Naive thymus-derived CD4-positive, alpha-beta T cell (primary cell): Measurements from ENCODE around the gene PLEKHO2. TPM values are rescaled to one million over a fixed set of nuclear protein-coding genes. Genes with fewer than 3 reads are reported as not detected.
"Not testable (repeated sequence)": the region's sequence is repeated elsewhere in the genome, so short reads cannot be mapped to it uniquely, and the experiment has no call there.

Experiments used
- ATAC-seq: fragments of 150-1000 bp; cut with Tn5 transposase; 2 replicates; pipeline ENCODE4 v1.10.0; 2021; ENCODE audit warnings: mild to moderate bottlenecking, moderate library complexity
- CTCF ChIA-PET: fragments of 350-600 bp; sonication (Branson Sonifier 250); formaldehyde crosslinking; loops from one replicate; lab custom pipeline; 2021; ENCODE audit warnings: antibody characterized with exemption; lab: Charles Lee
- POLR2A ChIA-PET: fragments of 350-600 bp; sonication (Branson Sonifier 250); formaldehyde crosslinking; loops from one replicate; lab custom pipeline; 2021; ENCODE audit warnings: antibody characterized with exemption, inconsistent platforms; lab: Charles Lee
- DNase-seq, 9 donors: peaks; one replicate each; pipeline versions ENCODE4 v3.0.0 to v3.0.0-alpha.2; 2020 to 2022; ENCODE audit warnings: mixed read lengths in 1 of 9
- H3K27ac ChIP-seq: one replicate; pipeline ENCODE4 v1.7.0; 2013; ENCODE audit warnings: mild to moderate bottlenecking, low read depth, low read length, moderate library complexity
- H3K27me3 ChIP-seq, 2 donors: one replicate each; pipeline ENCODE4 v1.7.0; 2013; ENCODE audit warnings: low read length in 2 of 2, mild to moderate bottlenecking in 2 of 2, moderate library complexity in 2 of 2; ENCODE audit not compliant: control insufficient read depth in 2 of 2, insufficient read depth in 2 of 2
- H3K36me3 ChIP-seq, 3 experiments: 1 replicate in 2 of 3; 2 replicates in 1 of 3; pipeline ENCODE4 v1.7.0; 2013; ENCODE audit warnings: low read length in 3 of 3, mild to moderate bottlenecking in 3 of 3, moderate library complexity in 1 of 3; ENCODE audit not compliant: insufficient read depth in 3 of 3, control insufficient read depth in 2 of 3
- H3K4me1 ChIP-seq, 2 donors: one replicate each; pipeline ENCODE4 v1.7.0; 2013; ENCODE audit warnings: low read length in 2 of 2, mild to moderate bottlenecking in 2 of 2, moderate library complexity in 1 of 2; ENCODE audit not compliant: control insufficient read depth in 2 of 2, insufficient read depth in 2 of 2
- H3K4me3 ChIP-seq: 2 replicates; pipeline ENCODE4 v1.7.0; 2013; ENCODE audit warnings: mild to moderate bottlenecking, low read length
- H3K9me3 ChIP-seq, 3 experiments: 1 replicate in 2 of 3; 2 replicates in 1 of 3; pipeline ENCODE4 v1.7.0; 2013; ENCODE audit warnings: low read length in 3 of 3; ENCODE audit not compliant: control insufficient read depth in 2 of 3
- H3K27ac Mint-ChIP-seq, 9 donors: one replicate each; pipeline ENCODE4 v1.8.0; 2020 to 2022; ENCODE audit warnings: mixed read lengths in 9 of 9, mild to moderate bottlenecking in 8 of 9, moderate library complexity in 5 of 9, inconsistent platforms in 2 of 9
- H3K27me3 Mint-ChIP-seq, 5 donors: one replicate each; pipeline ENCODE4 v1.8.0; 2021 to 2022; ENCODE audit warnings: mixed read lengths in 5 of 5, mild to moderate bottlenecking in 1 of 5
- H3K36me3 Mint-ChIP-seq, 5 donors: one replicate each; pipeline ENCODE4 v1.8.0; 2020 to 2022; ENCODE audit warnings: mixed read lengths in 5 of 5, mild to moderate bottlenecking in 3 of 5, inconsistent platforms in 1 of 5
- H3K4me1 Mint-ChIP-seq, 7 donors: one replicate each; pipeline ENCODE4 v1.8.0; 2020 to 2022; ENCODE audit warnings: mixed read lengths in 7 of 7, mild to moderate bottlenecking in 3 of 7, inconsistent platforms in 1 of 7
- H3K4me3 Mint-ChIP-seq, 10 donors: one replicate each; pipeline ENCODE4 v1.8.0; 2020 to 2022; ENCODE audit warnings: mild to moderate bottlenecking in 10 of 10, mixed read lengths in 10 of 10, moderate library complexity in 6 of 10, inconsistent platforms in 2 of 10
- H3K9me3 Mint-ChIP-seq, 11 donors: one replicate each; pipeline ENCODE4 v1.8.0; 2020 to 2022; ENCODE audit warnings: mixed read lengths in 11 of 11, mild to moderate bottlenecking in 4 of 11, inconsistent platforms in 1 of 11, moderate library complexity in 1 of 11
- intact Hi-C, 2 donors: fragments of 100-400 bp; cut with micrococcal nuclease; formaldehyde crosslinking; loops; one replicate each; pipeline ENCODE4 v1.15.1; 2023
- polyA plus RNA-seq, 2 donors: library from polyadenylated mRNA; unstranded; fragments of 300-500 nt; fragmentation: Illumina TruSeq; gene quantifications; one replicate each; pipeline ENCODE4 v1.2.3, GENCODE V29; 2021
- total RNA-seq, 6 experiments: library from RNA in 5 of 6; stranded (reverse) in 5 of 6; gene quantifications; 1 replicate in 5 of 6; 2 replicates in 1 of 6; pipeline ENCODE4 v1.2.3 and lab custom pipeline; 2021 to 2026

Gene PLEKHO2, protein sequence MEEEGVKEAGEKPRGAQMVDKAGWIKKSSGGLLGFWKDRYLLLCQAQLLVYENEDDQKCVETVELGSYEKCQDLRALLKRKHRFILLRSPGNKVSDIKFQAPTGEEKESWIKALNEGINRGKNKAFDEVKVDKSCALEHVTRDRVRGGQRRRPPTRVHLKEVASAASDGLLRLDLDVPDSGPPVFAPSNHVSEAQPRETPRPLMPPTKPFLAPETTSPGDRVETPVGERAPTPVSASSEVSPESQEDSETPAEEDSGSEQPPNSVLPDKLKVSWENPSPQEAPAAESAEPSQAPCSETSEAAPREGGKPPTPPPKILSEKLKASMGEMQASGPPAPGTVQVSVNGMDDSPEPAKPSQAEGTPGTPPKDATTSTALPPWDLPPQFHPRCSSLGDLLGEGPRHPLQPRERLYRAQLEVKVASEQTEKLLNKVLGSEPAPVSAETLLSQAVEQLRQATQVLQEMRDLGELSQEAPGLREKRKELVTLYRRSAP
- total RNA-seq (10 to 100 TPM in 4 of 5 experiments, 1 to 10 TPM in 1; 8.6 to 52.3 (median 14.0) TPM), polyA plus RNA-seq (10 to 100 TPM; 10.3 to 20.9 TPM), total RNA-seq (lab: John Stamatoyannopoulos, UW) (28.5 reads per million, percentile 58 among the genes with 10 or more reads in this experiment)

DNA sequence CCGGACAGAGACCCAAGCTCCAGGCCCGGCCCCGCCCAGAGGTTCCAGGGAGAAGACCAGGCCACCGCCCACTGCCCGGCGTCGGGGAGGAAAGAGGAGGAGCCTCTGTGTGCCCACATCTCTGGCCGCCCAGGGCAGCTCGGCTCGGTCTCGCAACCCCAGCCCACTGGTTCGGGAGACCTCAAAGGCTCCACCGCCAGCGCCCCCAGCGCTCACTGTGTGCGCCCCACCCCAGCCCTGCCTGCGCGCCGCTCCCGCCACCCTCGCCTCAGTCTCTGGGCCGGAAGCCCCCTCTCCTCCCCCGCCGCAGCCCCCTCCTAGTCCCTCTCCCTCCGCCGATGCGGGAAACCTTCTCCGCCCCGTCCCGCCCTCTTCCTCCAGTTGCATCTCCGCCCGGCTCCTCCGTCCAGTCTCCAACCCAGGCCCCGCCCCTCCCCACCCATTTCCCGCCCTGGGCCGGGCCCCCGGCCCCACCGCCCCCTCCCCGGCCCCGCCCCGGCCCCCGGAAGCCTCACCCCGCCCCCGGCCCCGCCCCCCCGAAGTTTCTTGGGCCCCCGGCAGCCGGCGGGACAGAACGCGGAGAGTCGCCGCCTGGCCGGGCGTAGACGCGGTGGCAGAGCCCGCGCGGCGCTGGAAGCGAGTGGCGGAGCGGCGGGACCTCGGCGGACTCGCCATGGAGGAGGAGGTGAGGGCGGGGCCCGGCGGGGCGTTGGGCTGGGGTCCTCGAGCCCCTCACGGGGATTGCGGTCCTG is at the start of gene PLEKHO2:
Gene PLEKHO2 (plus strand): TSS at position 572 of the 752 bp plus-strand sequence. CDS start 102 bp downstream, at position 674.
- H3K9me3 ChIP-seq: no peaks in the 10 kb centered on the region
- peak within 1 kb of the TSS; percentile 81 for H3K27ac ChIP-seq
- H3K9me3 Mint-ChIP-seq: no peaks in the 10 kb centered on the region
- H3K4me3 ChIP-seq: peak within 1 kb of the TSS; percentile 65
- H3K27me3 Mint-ChIP-seq: no peaks in the 10 kb centered on the region
- peak within 1 kb of the TSS; percentile 83 to 96 (median 91) for H3K27ac Mint-ChIP-seq
- H3K4me3 Mint-ChIP-seq: peak within 1 kb of the TSS; percentile 85 to 98 (median 96)
- DNase-seq (peak; percentile 70 to 88 (median 80)), ATAC-seq (peak; percentile 85)
- intact Hi-C loops: loop anchor here (1.0 to 10.0 kb wide), 10 partner anchors 16 to 744 kb away; partner anchors contain the start of genes PIF1 (in 2 of the 2), SPG21 (in 2 of the 2), TRIP4 (in 2 of the 2) and PARP16 (in 1 of the 2)
- ChIA-PET CTCF (interaction anchor here (0.7 to 2.5 kb wide), 4 partner anchors 16 to 655 kb away, joined by 3 to 12 read pairs (median 3); partner anchors contain the start of gene PIF1), POLR2A (interaction anchor here (1.2 to 7.1 kb wide), 3 partner anchors 36 to 245 kb away, joined by 3 to 115 read pairs (median 3); no protein-coding TSS in a partner anchor)
- no peaks in the 10 kb centered on the region for H3K27me3 ChIP-seq
- peaks cover 48 to 61% of the 10 kb centered on the region in 2 donors for H3K4me1 ChIP-seq
- H3K36me3 Mint-ChIP-seq: peaks cover 0 to 9% (median 0%) of the 10 kb centered on the region in 5 donors
- H3K4me1 Mint-ChIP-seq: peaks cover 63 to 89% (median 86%) of the 10 kb centered on the region in 7 donors
- H3K36me3 ChIP-seq: no peaks in the 10 kb centered on the region

- Histone ChIP-seq H3K27ac (no peak overlapping the region), H3K4me1 (no peaks in the 10 kb centered on the region), H3K4me3 (no peak overlapping the region), H3K36me3 (no peaks in the 10 kb centered on the region), H3K27me3 (no peaks in the 10 kb centered on the region), H3K9me3 (no peaks in the 10 kb centered on the region)
- no peak for DNase-seq
- intact Hi-C loops: no loop called here
- H3K4me1 Mint-ChIP-seq: no peaks in the 10 kb centered on the region
- POLR2A ChIA-PET: no interaction called here
- H3K27me3 Mint-ChIP-seq: no peaks in the 10 kb centered on the region
- H3K9me3 Mint-ChIP-seq: no peaks in the 10 kb centered on the region
- no peak for ATAC-seq
- no peak overlapping the region for H3K27ac Mint-ChIP-seq
- CTCF ChIA-PET: no interaction called here
- no peak overlapping the region for H3K4me3 Mint-ChIP-seq
- no peaks in the 10 kb centered on the region for H3K36me3 Mint-ChIP-seq
Measured at GRCh38 chr15:64792282-64792681, 49.4 kb upstream of the PLEKHO2 start.

- not testable (repeated sequence) for H3K9me3 Mint-ChIP-seq
Measured at GRCh38 chr15:64795299-64795698, 46.4 kb upstream of the PLEKHO2 start.

GRCh38 chr15:64795921-64796320 is 45.8 kb upstream of the PLEKHO2 start:
- intact Hi-C loops, H3K27ac ChIP-seq, H3K27ac Mint-ChIP-seq, H3K36me3 ChIP-seq, H3K4me1 Mint-ChIP-seq, POLR2A ChIA-PET, DNase-seq, H3K27me3 Mint-ChIP-seq, H3K36me3 Mint-ChIP-seq, ATAC-seq, H3K4me1 ChIP-seq, H3K9me3 Mint-ChIP-seq, H3K4me3 Mint-ChIP-seq, H3K27me3 ChIP-seq, H3K9me3 ChIP-seq, CTCF ChIA-PET, H3K4me3 ChIP-seq: not testable (repeated sequence)

More at GRCh38 chr15:64795299-64795698, 46.4 kb upstream of the PLEKHO2 start:
- H3K27me3 Mint-ChIP-seq, H3K9me3 ChIP-seq, H3K27ac ChIP-seq, H3K4me3 Mint-ChIP-seq, H3K36me3 Mint-ChIP-seq, H3K4me1 Mint-ChIP-seq, DNase-seq, intact Hi-C loops, H3K36me3 ChIP-seq, H3K27ac Mint-ChIP-seq, H3K4me3 ChIP-seq, ATAC-seq, H3K27me3 ChIP-seq, POLR2A ChIA-PET, H3K4me1 ChIP-seq: not testable (repeated sequence)
- CTCF ChIA-PET: interaction anchor here (0.7 kb wide), 1 partner anchor 386 kb away, joined by 4 read pairs; no protein-coding TSS in a partner anchor

DNA sequence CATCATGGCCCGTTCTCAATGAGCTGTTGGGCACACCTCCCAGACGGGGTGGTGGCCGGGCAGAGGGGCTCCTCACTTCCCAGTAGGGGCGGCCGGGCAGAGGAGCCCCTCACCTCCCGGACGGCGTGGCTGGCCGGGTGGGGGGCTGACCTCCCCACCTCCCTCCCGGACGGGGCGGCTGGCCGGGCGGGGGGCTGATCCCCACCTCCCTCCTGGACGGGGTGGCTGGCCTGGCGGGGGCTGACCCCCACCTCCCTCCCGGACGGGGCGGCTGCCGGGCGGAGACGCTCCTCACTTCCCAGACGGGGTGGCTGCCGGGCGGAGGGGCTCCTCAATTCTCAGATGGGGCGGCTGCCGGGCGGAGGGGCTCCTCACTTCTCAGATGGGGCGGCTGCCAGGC is 42.8 kb upstream of the PLEKHO2 start:
- POLR2A ChIA-PET, H3K4me3 Mint-ChIP-seq, H3K4me1 ChIP-seq: not testable (repeated sequence)

DNA sequence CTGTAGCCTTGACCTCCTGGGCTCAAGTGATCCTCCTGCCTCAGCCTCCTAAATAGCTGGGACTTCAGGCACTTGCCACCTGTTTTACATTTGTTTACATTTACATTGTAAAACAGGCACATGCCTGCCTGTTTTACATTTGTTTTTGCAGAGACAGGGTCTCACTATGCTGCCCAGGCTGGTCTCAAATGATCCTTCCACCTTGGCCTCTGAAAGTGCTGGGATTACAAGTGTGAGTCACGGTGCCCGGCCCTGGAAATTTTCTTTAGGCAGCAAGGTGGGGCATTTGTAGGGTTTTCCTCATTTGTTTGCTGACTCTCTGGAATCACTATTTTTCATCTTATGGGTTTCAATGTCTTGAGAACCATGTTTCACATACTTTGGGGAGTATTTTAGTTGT is 41.2 kb upstream of the PLEKHO2 start:
- Histone ChIP-seq H3K27ac (no peak overlapping the region), H3K4me1 (no peaks in the 10 kb centered on the region), H3K9me3 (no peaks in the 10 kb centered on the region), H3K27me3 (no peaks in the 10 kb centered on the region), H3K4me3 (no peak overlapping the region), H3K36me3 (no peaks in the 10 kb centered on the region)
- Mint-ChIP-seq H3K27me3 (peaks cover 0 to 3% (median 0%) of the 10 kb centered on the region in 5 donors), H3K4me1 (no peaks in the 10 kb centered on the region), H3K9me3 (peaks cover 0 to 6% (median 0%) of the 10 kb centered on the region in 11 donors), H3K4me3 (no peak overlapping the region), H3K36me3 (peaks cover 0 to 5% (median 0%) of the 10 kb centered on the region in 5 donors), H3K27ac (no peak overlapping the region)
- DNase-seq (no peak), ATAC-seq (no peak)
- ChIA-PET CTCF (interaction anchor here (0.7 kb wide), 1 partner anchor 1363 kb away, joined by 7 read pairs; no protein-coding TSS in a partner anchor), POLR2A (no interaction called here)
- intact Hi-C loops: no loop called here

More for the DNA sequence above, 42.8 kb upstream of the PLEKHO2 start:
- ATAC-seq, H3K36me3 Mint-ChIP-seq, H3K36me3 ChIP-seq, DNase-seq, H3K4me3 ChIP-seq, intact Hi-C loops, H3K27me3 Mint-ChIP-seq, H3K9me3 ChIP-seq, CTCF ChIA-PET, H3K27me3 ChIP-seq, H3K27ac Mint-ChIP-seq, H3K27ac ChIP-seq, H3K9me3 Mint-ChIP-seq, H3K4me1 Mint-ChIP-seq: not testable (repeated sequence)
